B cell (primary cell): ENCODE results near the gene TNPO1. TPM values are rescaled to one million over a fixed set of nuclear protein-coding genes. Genes with fewer than 3 reads are reported as not detected.

Source experiments
- ATAC-seq: fragments of 200-7000 bp; cut with Tn5 transposase; one replicate; pipeline ENCODE4 v1.10.0; 2021; ENCODE audit warnings: low read depth, mild to moderate bottlenecking, moderate number of reproducible peaks, moderate library complexity
- CTCF ChIA-PET: fragments of 350-600 bp; sonication (Branson Sonifier 250); formaldehyde crosslinking; loops from one replicate; lab custom pipeline; 2021; ENCODE audit warnings: antibody characterized with exemption, inconsistent platforms; lab: Charles Lee
- POLR2A ChIA-PET: fragments of 350-600 bp; sonication (Branson Sonifier 250); formaldehyde crosslinking; loops from one replicate; lab custom pipeline; 2021; ENCODE audit warnings: antibody characterized with exemption; lab: Charles Lee
- DNase-seq: peaks from one replicate; pipeline ENCODE4 v3.0.0; 2013
- H2AFZ ChIP-seq: 2 replicates; pipeline ENCODE4 v1.6.1; 2012; ENCODE audit warnings: mild to moderate bottlenecking, low read depth, low read length; ENCODE audit not compliant: insufficient read depth, poor library complexity, severe bottlenecking
- H3K27ac ChIP-seq, 2 donors: 1 replicate in 1 of 2; 2 replicates in 1 of 2; pipeline ENCODE4 v1.5.1; 2012 to 2013; ENCODE audit warnings: low read length in 2 of 2, mild to moderate bottlenecking in 2 of 2, moderate library complexity in 1 of 2
- H3K27me3 ChIP-seq, 4 experiments: fragments of 200-600 bp in 1 of 4; sonication (generic) in 1 of 4; replicated peaks in 1 of 4; 1 replicate in 2 of 4; 2 replicates in 2 of 4; pipeline versions ENCODE4 v1.6.1 to v1.7.0; 2013 to 2016; ENCODE audit warnings: low read length in 3 of 4, mild to moderate bottlenecking in 2 of 4, mixed read lengths in 1 of 4, moderate library complexity in 1 of 4; ENCODE audit not compliant: insufficient read depth in 4 of 4, control insufficient read depth in 3 of 4; ENCODE audit errors: control extremely low read depth in 1 of 4
- H3K36me3 ChIP-seq, 2 experiments: replicated peaks in 1 of 2; 1 replicate in 1 of 2; 2 replicates in 1 of 2; pipeline versions ENCODE4 v1.6.1 to v1.7.1; 2013; ENCODE audit warnings: low read length in 1 of 2; ENCODE audit not compliant: insufficient read depth in 2 of 2, control insufficient read depth in 1 of 2; ENCODE audit errors: control extremely low read depth in 1 of 2, extremely low read depth in 1 of 2
- H3K4me1 ChIP-seq, 2 donors: fragments of 200-600 bp in 1 of 2; sonication (generic) in 1 of 2; 1 replicate in 1 of 2; 2 replicates in 1 of 2; pipeline versions ENCODE4 v1.5.1 to v1.6.1; 2013 to 2017; ENCODE audit warnings: low read length in 2 of 2; ENCODE audit not compliant: control insufficient read depth in 2 of 2, insufficient read depth in 2 of 2
- H3K4me2 ChIP-seq: replicated peaks from 2 replicates; pipeline ENCODE3; 2012; ENCODE audit warnings: mild to moderate bottlenecking, low read depth, low read length; ENCODE audit not compliant: poor library complexity, severe bottlenecking
- H3K4me3 ChIP-seq, 5 experiments: fragments of 200-600 bp in 1 of 5; sonication (generic) in 1 of 5; 1 replicate in 3 of 5; 2 replicates in 2 of 5; pipeline versions ENCODE4 v1.5.1 to v1.7.0; 2011 to 2016; ENCODE audit warnings: low read length in 4 of 5, mild to moderate bottlenecking in 4 of 5, low read depth in 2 of 5, control low read depth in 1 of 5, moderate library complexity in 1 of 5; ENCODE audit not compliant: insufficient read depth in 1 of 5; ENCODE audit errors: control extremely low read depth in 1 of 5, extremely low read depth in 1 of 5
- H3K79me2 ChIP-seq: fragments of 200-600 bp; sonication (generic); one replicate; pipeline ENCODE4 v1.6.0; 2016; ENCODE audit warnings: low read length; ENCODE audit not compliant: control insufficient read depth, insufficient read depth
- H3K9ac ChIP-seq: fragments of 200-600 bp; sonication (generic); 2 replicates; pipeline ENCODE4 v1.6.1; 2017; ENCODE audit warnings: mild to moderate bottlenecking, low read length, moderate library complexity
- H3K9me3 ChIP-seq, 3 donors: one replicate each; pipeline versions ENCODE4 v1.6.1 to v1.7.1; 2013; ENCODE audit warnings: low read length in 2 of 3; ENCODE audit not compliant: control insufficient read depth in 2 of 3, insufficient read depth in 1 of 3; ENCODE audit errors: control extremely low read depth in 1 of 3
- H4K20me1 ChIP-seq: 2 replicates; pipeline ENCODE4 v1.6.0; 2012; ENCODE audit warnings: mild to moderate bottlenecking, low read length; ENCODE audit not compliant: insufficient read depth, control insufficient read depth, poor library complexity, severe bottlenecking
- H3K27ac Mint-ChIP-seq: one replicate; pipeline ENCODE4 v1.8.0; 2021; ENCODE audit warnings: mixed read lengths
- H3K27me3 Mint-ChIP-seq: one replicate; pipeline ENCODE4 v1.8.0; 2021; ENCODE audit warnings: mixed read lengths
- H3K4me1 Mint-ChIP-seq: one replicate; pipeline ENCODE4 v1.8.0; 2021; ENCODE audit warnings: mixed read lengths
- H3K4me3 Mint-ChIP-seq: one replicate; pipeline ENCODE4 v1.8.0; 2021; ENCODE audit warnings: mixed read lengths
- H3K9me3 Mint-ChIP-seq: one replicate; pipeline ENCODE4 v1.8.0; 2022; ENCODE audit warnings: mixed read lengths; ENCODE audit not compliant: insufficient read depth
- EZH2 ChIP-seq: IDR thresholded peaks from 2 replicates; pipeline ENCODE4 v1.6.1; 2012; ENCODE audit warnings: borderline replicate concordance, low read depth, mild to moderate bottlenecking, moderate library complexity, low read length; ENCODE audit not compliant: insufficient read depth, poor library complexity, severe bottlenecking
- WGBS: methylation state at CpG from one replicate; pipeline ENCODE4 v1.1.5; 2013; ENCODE audit warnings: missing lambda C conversion rate; ENCODE audit not compliant: insufficient coverage; 5-methylcytosine and 5-hydroxymethylcytosine counted together
- intact Hi-C: fragments of 100-400 bp; cut with micrococcal nuclease; formaldehyde crosslinking; loops from one replicate; pipeline ENCODE4 v1.10.0; 2022
- polyA plus RNA-seq: library from polyadenylated mRNA; depleted of rRNA; stranded (reverse); fragments of >200 nt; gene quantifications from 2 replicates; pipeline ENCODE4 v1.2.3, GENCODE V29; 2012
- total RNA-seq, 2 donors: library from RNA; stranded (reverse); fragments of 120-200 nt in 1 of 2; gene quantifications; 1 replicate in 1 of 2; 2 replicates in 1 of 2; pipeline versions ENCODE4 v1.2.3 to v1.2.4, GENCODE V29; 2013 to 2022
- TF ChIP-seq, protein P1 (sequence below): fragments of 200-600 bp; IDR thresholded peaks from one replicate; pipeline ENCODE4 v1.8.0; 2022; ENCODE audit warnings: antibody characterized with exemption, mild to moderate bottlenecking

Gene TNPO1
- total and polyA plus RNA-seq, 2 donors (not counting 1 experiment from before 2014, with no cell fraction given), result 6.4 to 102 TPM

DNA sequence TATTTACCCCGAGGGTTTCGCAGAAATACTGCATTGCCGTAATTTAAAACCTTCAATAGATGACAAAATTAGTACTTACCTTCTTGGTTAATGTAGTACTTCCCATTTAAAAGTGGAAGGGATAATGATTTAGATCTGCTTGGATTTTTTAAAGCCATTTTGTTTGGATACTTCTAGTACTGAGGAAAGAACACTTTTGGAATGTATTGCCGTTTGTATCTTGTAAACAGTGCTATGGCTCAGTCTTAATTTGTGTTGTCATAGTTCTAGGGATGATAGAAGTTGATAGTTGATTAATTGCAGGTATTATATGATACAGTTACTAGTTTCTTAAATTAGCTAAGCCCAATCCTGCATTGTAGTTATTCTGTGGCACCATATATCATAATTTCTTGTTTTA lies 33.1 kb downstream of the TNPO1 start:
- Mint-ChIP-seq H3K4me1 (peaks cover 62% of the 10 kb centered on the region), H3K9me3 (no peaks in the 10 kb centered on the region), H3K27me3 (no peaks in the 10 kb centered on the region), H3K27ac (peak overlapping the region; percentile 47), H3K4me3 (peak overlapping the region; percentile 98)
- Histone ChIP-seq H3K4me2 (peak overlapping the region; percentile 71), H3K27ac (peak overlapping the region in 1 of 2 donors; percentile 74), H4K20me1 (peaks cover 56% of the 10 kb centered on the region), H3K4me1 (peaks cover 19 to 38% of the 10 kb centered on the region in 2 donors), H3K9ac (peak overlapping the region; percentile 85), H3K36me3 (peaks cover 0 to 8% of the 10 kb centered on the region in 2 experiments), H2AFZ (no peak overlapping the region), H3K9me3 (no peaks in the 10 kb centered on the region), H3K79me2 (peaks cover 68% of the 10 kb centered on the region), H3K4me3 (peak overlapping the region; percentile 41 to 92 (median 75)), H3K27me3 (no peaks in the 10 kb centered on the region)
- no CpG with 5 or more reads among the region's 4 CpGs for WGBS
- ATAC-seq (no peak), DNase-seq (no peak)
- intact Hi-C loops, result loop anchor here (2.0 to 10.0 kb wide), 3 partner anchors 105 to 1835 kb away; partner anchors contain the start of genes ANKRA2, HEXB and UTP15
- no peak for TF ChIP-seq EZH2
- TF ChIP-seq, protein P1, sequence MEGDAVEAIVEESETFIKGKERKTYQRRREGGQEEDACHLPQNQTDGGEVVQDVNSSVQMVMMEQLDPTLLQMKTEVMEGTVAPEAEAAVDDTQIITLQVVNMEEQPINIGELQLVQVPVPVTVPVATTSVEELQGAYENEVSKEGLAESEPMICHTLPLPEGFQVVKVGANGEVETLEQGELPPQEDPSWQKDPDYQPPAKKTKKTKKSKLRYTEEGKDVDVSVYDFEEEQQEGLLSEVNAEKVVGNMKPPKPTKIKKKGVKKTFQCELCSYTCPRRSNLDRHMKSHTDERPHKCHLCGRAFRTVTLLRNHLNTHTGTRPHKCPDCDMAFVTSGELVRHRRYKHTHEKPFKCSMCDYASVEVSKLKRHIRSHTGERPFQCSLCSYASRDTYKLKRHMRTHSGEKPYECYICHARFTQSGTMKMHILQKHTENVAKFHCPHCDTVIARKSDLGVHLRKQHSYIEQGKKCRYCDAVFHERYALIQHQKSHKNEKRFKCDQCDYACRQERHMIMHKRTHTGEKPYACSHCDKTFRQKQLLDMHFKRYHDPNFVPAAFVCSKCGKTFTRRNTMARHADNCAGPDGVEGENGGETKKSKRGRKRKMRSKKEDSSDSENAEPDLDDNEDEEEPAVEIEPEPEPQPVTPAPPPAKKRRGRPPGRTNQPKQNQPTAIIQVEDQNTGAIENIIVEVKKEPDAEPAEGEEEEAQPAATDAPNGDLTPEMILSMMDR, result no peak
- ChIA-PET CTCF (interaction anchor here (0.8 to 4.1 kb wide), 4 partner anchors 14 to 239 kb away, joined by 3 to 39 read pairs (median 4); partner anchors contain the start of gene TNPO1), POLR2A (interaction anchor here (3.0 kb wide), 1 partner anchor 32 kb away, joined by 14 read pairs; the partner anchor contains the start of gene TNPO1)

DNA sequence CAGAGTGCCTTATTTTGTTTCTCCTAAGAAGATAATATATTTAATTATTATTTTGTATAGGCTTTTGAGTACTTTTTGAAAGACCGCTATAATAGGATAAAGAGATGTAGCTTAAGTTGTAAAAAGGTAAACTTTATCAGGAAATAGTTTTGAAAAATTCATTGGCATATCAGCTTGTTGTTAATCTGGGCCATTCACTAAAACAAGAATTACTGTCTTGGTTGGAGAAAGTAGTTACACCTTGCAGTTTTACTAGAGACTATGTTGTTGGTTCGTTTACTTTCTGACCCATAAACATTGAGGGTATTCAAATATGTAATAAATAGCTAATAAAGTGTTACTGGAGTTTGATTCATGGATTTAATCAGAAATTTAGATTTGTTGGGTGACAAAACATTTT lies 33.7 kb downstream of the TNPO1 start:
- Histone ChIP-seq H3K4me1 (peaks cover 19 to 34% of the 10 kb centered on the region in 2 donors), H3K27me3 (no peaks in the 10 kb centered on the region), H3K36me3 (peaks cover 0 to 10% of the 10 kb centered on the region in 2 experiments), H3K9me3 (no peaks in the 10 kb centered on the region), H4K20me1 (peaks cover 59% of the 10 kb centered on the region), H3K9ac (no peak overlapping the region), H3K27ac (no peak overlapping the region), H3K79me2 (peaks cover 74% of the 10 kb centered on the region), H2AFZ (no peak overlapping the region), H3K4me3 (no peak overlapping the region), H3K4me2 (peak overlapping the region; percentile 71)
- intact Hi-C loops, result no loop called here
- Mint-ChIP-seq H3K4me3 (peak overlapping the region; percentile 65), H3K4me1 (peaks cover 58% of the 10 kb centered on the region), H3K9me3 (no peaks in the 10 kb centered on the region), H3K27ac (no peak overlapping the region), H3K27me3 (no peaks in the 10 kb centered on the region)
- WGBS, result no CpG with 5 or more reads among the region's 2 CpGs
- ChIA-PET POLR2A (no interaction called here), CTCF (interaction anchor here (0.8 to 4.1 kb wide), 3 partner anchors 14 to 239 kb away, joined by 3 to 39 read pairs (median 4); partner anchors contain the start of gene TNPO1)
- DNase-seq (no peak), ATAC-seq (no peak)
- TF ChIP-seq, protein P1, result no peak
- no peak for TF ChIP-seq EZH2
